K562 (cell line): ENCODE results near the gene ETS2. TPM values are rescaled to one million over a fixed set of nuclear protein-coding genes. Genes with fewer than 3 reads are reported as not detected.

Experiments used
- ATAC-seq: fragments of 200-7000 bp; cut with Tn5 transposase; 3 replicates; pipeline ENCODE4 v1.9.1; 2020; ENCODE audit warnings: moderate library complexity
- BruUV-seq: library from RNA; stranded (reverse); fragments of 400-500 nt; replicated peaks from 2 replicates; lab custom pipeline; 2021; lab: Mats Ljungman, UMichigan
- CTCF ChIA-PET: fragments of 300-600 bp; formaldehyde crosslinking; extraction: SDS; loops from one replicate; lab custom pipeline; 2021; ENCODE audit warnings: low intra/inter-chr PET ratio; lab: Yijun Ruan, JAX
- POLR2A ChIA-PET: fragments of 300-600, 350-650 bp; sonication (Branson Sonifier 250); formaldehyde crosslinking; extraction: SDS; loops from one replicate; lab custom pipeline; 2021; ENCODE audit warnings: antibody characterized with exemption, inconsistent platforms; lab: Yijun Ruan, JAX
- DNase-seq, 4 experiments: peaks; one replicate each; pipeline versions ENCODE4 v3.0.0 to v3.0.0-alpha.2; 2011 to 2018; ENCODE audit warnings: low spot score in 3 of 4, mixed read lengths in 3 of 4; ENCODE audit errors: extremely low read depth in 1 of 4
- FAIRE-seq: peaks from 2 replicates; lab custom pipeline; 2011; peaks lifted over from hg19 to GRCh38; lab: Jason Lieb, UNC
- H2AFZ ChIP-seq: 2 replicates; pipeline ENCODE4 v1.6.0; 2011; ENCODE audit warnings: low read depth, low read length, control low read depth, inconsistent platforms
- H3K27ac ChIP-seq: fragments of 200-600 bp; 3 replicates; pipeline ENCODE4 v1.8.0; 2011; ENCODE audit warnings: low read depth, mild to moderate bottlenecking, control low read depth, inconsistent platforms, low read length, moderate library complexity, mixed read lengths; ENCODE audit errors: extremely low read depth
- H3K27me3 ChIP-seq, 2 experiments: fragments of 300-600 bp in 1 of 2; 2 replicates in 1 of 2; 3 replicates in 1 of 2; pipeline versions ENCODE4 v1.6.0 to v1.8.0; 2011; ENCODE audit warnings: inconsistent platforms in 2 of 2, low read length in 2 of 2, mild to moderate bottlenecking in 1 of 2, mixed read lengths in 1 of 2, moderate library complexity in 1 of 2; ENCODE audit not compliant: control insufficient read depth in 2 of 2, insufficient read depth in 2 of 2
- H3K36me3 ChIP-seq: fragments of 300-600 bp; 3 replicates; pipeline ENCODE4 v1.8.0; 2011; ENCODE audit warnings: mild to moderate bottlenecking, low read length, inconsistent platforms; ENCODE audit not compliant: control insufficient read depth, insufficient read depth
- H3K4me1 ChIP-seq, 2 experiments: fragments of 200-600 bp in 1 of 2; replicated peaks in 1 of 2; 2 replicates in 1 of 2; 3 replicates in 1 of 2; pipeline versions ENCODE4 v1.5.1 to v1.8.0; 2011; ENCODE audit warnings: inconsistent platforms in 2 of 2, low read length in 2 of 2, mild to moderate bottlenecking in 1 of 2, mixed read lengths in 1 of 2, moderate library complexity in 1 of 2; ENCODE audit not compliant: control insufficient read depth in 2 of 2, insufficient read depth in 2 of 2
- H3K4me2 ChIP-seq: 2 replicates; pipeline ENCODE4 v1.6.1; 2011; ENCODE audit warnings: low read length, control low read depth, inconsistent platforms, mixed read lengths; ENCODE audit not compliant: insufficient read depth
- H3K4me3 ChIP-seq: fragments of 200-600 bp; sonication (generic), shearing (Covaris generic); 2 replicates; pipeline ENCODE4 v1.5.1; 2016; ENCODE audit warnings: control low read depth, inconsistent platforms
- H3K79me2 ChIP-seq: fragments of 200-600 bp; 3 replicates; pipeline ENCODE4 v1.8.0; 2011; ENCODE audit warnings: low read length, inconsistent platforms; ENCODE audit not compliant: control insufficient read depth, insufficient read depth
- H3K9ac ChIP-seq, 2 experiments: 2 replicates each; pipeline versions ENCODE4 v1.6.0 to v1.6.1; 2011; ENCODE audit warnings: low read depth in 2 of 2, low read length in 2 of 2, control low read depth in 1 of 2, inconsistent platforms in 1 of 2, mild to moderate bottlenecking in 1 of 2, mixed read lengths in 1 of 2; ENCODE audit not compliant: insufficient read depth in 1 of 2
- H3K9me1 ChIP-seq: one replicate; pipeline ENCODE4 v1.6.0; 2011; ENCODE audit warnings: inconsistent platforms, mild to moderate bottlenecking, low read length, moderate library complexity; ENCODE audit not compliant: control insufficient read depth, insufficient read depth
- H3K9me3 ChIP-seq: replicated peaks from 2 replicates; pipeline ENCODE4 v1.5.1; 2011; ENCODE audit warnings: low read depth, low read length, inconsistent platforms; ENCODE audit not compliant: control insufficient read depth, insufficient read depth
- H4K20me1 ChIP-seq: replicated peaks from 2 replicates; pipeline ENCODE4 v1.6.1; 2011; ENCODE audit warnings: low read length, inconsistent platforms, mixed read lengths; ENCODE audit not compliant: control insufficient read depth, insufficient read depth
- BRD9 ChIP-seq: fragments of 450-650 bp; IDR thresholded peaks from 2 replicates; pipeline ENCODE4 v1.6.1; 2018; ENCODE audit warnings: low read depth; ENCODE audit not compliant: partially characterized antibody
- FOXA3 ChIP-seq, 2 experiments: fragments of 450-650 bp in 1 of 2; sonication (generic) in 1 of 2; formaldehyde crosslinking; IDR thresholded peaks in 1 of 2; conservative IDR thresholded peaks in 1 of 2; 2 replicates each; pipeline versions ENCODE4 v1.4.0 to v1.8.0; 2020 to 2022; ENCODE audit warnings: mild to moderate bottlenecking in 2 of 2, missing genetic modification reagents in 1 of 2
- RAD21 ChIP-seq, 2 experiments: fragments of 250-450 bp in 1 of 2; fragments of 450-650 bp in 1 of 2; sonication (Bioruptor Pico) in 1 of 2; formaldehyde crosslinking in 1 of 2; IDR thresholded peaks in 1 of 2; conservative IDR thresholded peaks in 1 of 2; 2 replicates each; pipeline versions ENCODE4 v1.4.0 to v1.8.0; 2020 to 2022; ENCODE audit warnings: mild to moderate bottlenecking in 2 of 2, moderate library complexity in 1 of 2
- RBM25 ChIP-seq: fragments of 200-400 bp; formaldehyde crosslinking; IDR thresholded peaks from 2 replicates; pipeline ENCODE4 v1.6.1; 2018; ENCODE audit warnings: low read length, low read depth, moderate library complexity; ENCODE audit not compliant: severe bottlenecking
- ZFP36 ChIP-seq: fragments of 150-350 bp; IDR thresholded peaks from 2 replicates; pipeline ENCODE4 v1.6.1; 2018; ENCODE audit warnings: low read length, low read depth; ENCODE audit not compliant: partially characterized antibody
- ZNF717 ChIP-seq: fragments of 250-450 bp; sonication (Bioruptor Pico); IDR thresholded peaks from 2 replicates; pipeline ENCODE4 v1.5.0; 2021
- WGBS: fragments of 100-300 bp; shearing (Covaris generic); methylation state at CpG from one replicate; pipeline ENCODE4 v1.1.6; 2016; ENCODE audit warnings: low coverage, mixed read lengths; ENCODE audit not compliant: insufficient coverage; ENCODE audit errors: missing lambda C conversion rate; 5-methylcytosine and 5-hydroxymethylcytosine counted together
- in situ Hi-C: fragments of 300-500 bp; cut with MboI; formaldehyde crosslinking; loops from 4 replicates; pipeline ENCODE4 v1.15.0; 2018; ENCODE audit warnings: inconsistent platforms, mixed read lengths
- intact Hi-C: fragments of 100-400 bp; cut with micrococcal nuclease; formaldehyde crosslinking; loops from 2 replicates; pipeline ENCODE4 v1.14.2; 2022
- polyA plus RNA-seq, 8 experiments: library from polyadenylated mRNA; depleted of rRNA in 4 of 8; stranded (reverse) in 5 of 8; unstranded in 3 of 8; fragments of >200 nt; fragmentation: Nextera tagmentation in 2 of 8; fragmentation: Illumina TruSeq in 1 of 8; extraction: Ambion mirVana in 2 of 8; extraction: Trizol in 1 of 8; gene quantifications; 2 replicates each; pipeline versions ENCODE4 v1.2.1 to v1.2.3, GENCODE V29; 2011 to 2014; ENCODE audit warnings: inconsistent platforms in 1 of 8, missing spikeins in 1 of 8
- total RNA-seq, 7 experiments: library from RNA; depleted of rRNA in 6 of 7; stranded (reverse); fragments of >200 nt in 6 of 7; fragmentation: Illumina TruSeq in 2 of 7; extraction: Trizol in 2 of 7; gene quantifications; 2 replicates each; pipeline versions ENCODE4 v1.2.1 to v1.2.3, GENCODE V29; 2011 to 2021; ENCODE audit warnings: low replicate concordance in 1 of 7
- TF ChIP-seq, protein P1 (sequence below): fragments of 450-650 bp; IDR thresholded peaks from 2 replicates; pipeline ENCODE4 v1.6.1; 2016
- TF ChIP-seq, protein P2 (sequence below): fragments of 250-450 bp; sonication (Bioruptor Pico); IDR thresholded peaks from 2 replicates; pipeline ENCODE4 v1.6.1; 2021; ENCODE audit warnings: mild to moderate bottlenecking

ETS2 gene
- total and polyA plus RNA-seq, 9 of the 15 experiments (the other 6 are each of a cell fraction or from before 2014, with no cell fraction given) = 1.7 to 24.4 (median 12.2) TPM

DNA sequence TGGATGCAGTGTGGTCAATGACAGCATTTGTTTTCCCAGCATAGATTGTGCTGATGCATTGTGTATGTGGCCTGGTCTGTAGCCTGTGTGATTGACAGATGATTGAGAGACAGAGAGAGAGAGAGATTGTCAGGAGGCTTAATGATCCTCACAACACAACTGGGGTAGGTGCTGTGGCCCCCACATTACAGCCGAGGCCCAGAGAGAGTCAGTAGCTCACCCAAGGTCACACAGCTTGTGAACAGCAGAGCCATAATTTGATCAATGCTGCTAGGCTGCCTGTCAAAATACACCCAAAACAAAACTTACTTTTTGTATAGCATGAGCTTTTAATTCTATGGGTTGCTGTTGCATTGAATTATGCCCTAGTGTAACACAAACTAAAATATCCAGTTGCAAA, 20.2 kb upstream of the ETS2 start:
- Histone ChIP-seq H3K27ac (no peak overlapping the region), H3K27me3 (peaks cover 0 to 4% of the 10 kb centered on the region in 2 experiments; a peak in 1 of 5 replicates), H3K9me3 (no peaks in the 10 kb centered on the region; the same call in 1 of the 2 replicates), H3K79me2 (no peaks in the 10 kb centered on the region), H3K9me1 (no peaks in the 10 kb centered on the region), H3K4me1 (peaks cover 12 to 23% of the 10 kb centered on the region in 2 experiments; a peak in 4 of 5 replicates), H3K9ac (no peak overlapping the region), H3K4me2 (no peak overlapping the region), H2AFZ (no peak overlapping the region), H3K36me3 (no peaks in the 10 kb centered on the region), H4K20me1 (no peaks in the 10 kb centered on the region), H3K4me3 (no peak overlapping the region)
- intact Hi-C loops = no loop called here
- no peak for FAIRE-seq
- CTCF ChIA-PET = interaction anchor here (0.6 kb wide), 1 partner anchor 242 kb away, joined by 3 read pairs; no protein-coding TSS in a partner anchor
- in situ Hi-C loops = no loop called here
- BruUV-seq = no TSS peak
- WGBS = 88% methylated on average over 1 of the region's 1 CpG
- no peak for ATAC-seq
- POLR2A ChIA-PET = interaction anchor here (0.7 to 1.0 kb wide), 2 partner anchors 26 to 216 kb away, joined by 3 read pairs; no protein-coding TSS in a partner anchor
- no peak for DNase-seq
- TF ChIP-seq, protein P1, sequence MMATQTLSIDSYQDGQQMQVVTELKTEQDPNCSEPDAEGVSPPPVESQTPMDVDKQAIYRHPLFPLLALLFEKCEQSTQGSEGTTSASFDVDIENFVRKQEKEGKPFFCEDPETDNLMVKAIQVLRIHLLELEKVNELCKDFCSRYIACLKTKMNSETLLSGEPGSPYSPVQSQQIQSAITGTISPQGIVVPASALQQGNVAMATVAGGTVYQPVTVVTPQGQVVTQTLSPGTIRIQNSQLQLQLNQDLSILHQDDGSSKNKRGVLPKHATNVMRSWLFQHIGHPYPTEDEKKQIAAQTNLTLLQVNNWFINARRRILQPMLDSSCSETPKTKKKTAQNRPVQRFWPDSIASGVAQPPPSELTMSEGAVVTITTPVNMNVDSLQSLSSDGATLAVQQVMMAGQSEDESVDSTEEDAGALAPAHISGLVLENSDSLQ = peak; percentile 42; the same call in 1 of the 2 replicates
- peak; percentile 58 for TF ChIP-seq BRD9
- TF ChIP-seq, protein P2, sequence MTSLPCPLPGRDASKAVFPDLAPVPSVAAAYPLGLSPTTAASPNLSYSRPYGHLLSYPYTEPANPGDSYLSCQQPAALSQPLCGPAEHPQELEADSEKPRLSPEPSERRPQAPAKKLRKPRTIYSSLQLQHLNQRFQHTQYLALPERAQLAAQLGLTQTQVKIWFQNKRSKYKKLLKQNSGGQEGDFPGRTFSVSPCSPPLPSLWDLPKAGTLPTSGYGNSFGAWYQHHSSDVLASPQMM (CRISPR knock-in tag) = no peak
- TF ChIP-seq ZNF717 (CRISPR knock-in tag) = no peak
- no peak for TF ChIP-seq FOXA3 (CRISPR knock-in tag; conservative IDR thresholded peaks at IDR 0.05 in 1 of 2, IDR thresholded peaks at IDR 0.05 in 1 of 2)
- no peak for TF ChIP-seq RAD21 (CRISPR knock-in tag; conservative IDR thresholded peaks at IDR 0.05 in 1 of 2, IDR thresholded peaks at IDR 0.05 in 1 of 2)
- peak; percentile 43 for TF ChIP-seq ZFP36
- TF ChIP-seq RBM25 = peak; percentile 26
